Lower leg skin (tissue), 4 donors: ENCODE results near the gene GEMIN7. TPM values are rescaled to one million over a fixed set of nuclear protein-coding genes. Genes with fewer than 3 reads are reported as not detected.

Experiments
- DNase-seq, 2 donors: peaks; one replicate each; pipeline ENCODE4 v3.0.0-alpha.2; 2019; ENCODE audit warnings: low spot score in 2 of 2
- H3K4me3 ChIP-seq: fragments of 200-600 bp; sonication (generic); 2 replicates; pipeline ENCODE4 v1.5.1; 2017; ENCODE audit warnings: mild to moderate bottlenecking, low read depth; ENCODE audit not compliant: poor library complexity, severe bottlenecking
- CTCF ChIP-seq, 3 donors: fragments of 450-650 bp; IDR thresholded peaks; one replicate each; pipeline ENCODE4 v1.5.1; 2016; ENCODE audit warnings: antibody characterized with exemption in 3 of 3, mild to moderate bottlenecking in 3 of 3, moderate library complexity in 2 of 3
- POLR2A ChIP-seq, 2 donors: fragments of 450-650 bp; IDR thresholded peaks; one replicate each; pipeline ENCODE4 v1.6.1; 2016 to 2017; ENCODE audit warnings: antibody characterized with exemption in 2 of 2, mild to moderate bottlenecking in 1 of 2, moderate library complexity in 1 of 2
- WGBS, 2 donors: methylation state at CpG; one replicate each; pipeline ENCODE4 v1.1.5; 2018; 5-methylcytosine and 5-hydroxymethylcytosine counted together
- intact Hi-C: fragments of 100-400 bp; cut with DNase I; formaldehyde crosslinking; loops from one replicate; pipeline ENCODE4 v1.15.0; 2023; ENCODE audit warnings: low total_unique reads
- total RNA-seq, 4 donors: library from RNA; depleted of rRNA; stranded (reverse); fragments of >200 nt; gene quantifications; one replicate each; pipeline ENCODE4 v1.1.0, GENCODE V29; 2016

The GEMIN7 gene
- total RNA-seq, 4 donors from 2014 or later = 11.8 to 24.9 (median 21.5) TPM

GRCh38 chr19:45071545-45071938 is 7.5 kb upstream of the GEMIN7 start:
- intact Hi-C loops = no loop called here
- no peak overlapping the region for H3K4me3 ChIP-seq
- 62 to 67% methylated on average over 22 to 25 of the region's 25 CpGs for WGBS, 2 donors
- no peak for DNase-seq
- TF ChIP-seq CTCF (IDR thresholded peaks at IDR 0.05) (no peak), POLR2A (IDR thresholded peaks at IDR 0.05) (no peak)

- intact Hi-C loops = no loop called here
- WGBS, 2 donors = 78 to 80% methylated on average over 26 to 33 of the region's 34 CpGs
- no peak for DNase-seq
- no peak overlapping the region for H3K4me3 ChIP-seq
- TF ChIP-seq CTCF (IDR thresholded peaks at IDR 0.05) = no peak
- no peak for TF ChIP-seq POLR2A (IDR thresholded peaks at IDR 0.05)
These were observed 6.9 kb upstream of the GEMIN7 start for GRCh38 chr19:45071969-45072790.

GRCh38 chr19:45074744-45075300 is 4.2 kb upstream of the GEMIN7 start:
- DNase-seq = no peak
- TF ChIP-seq CTCF (IDR thresholded peaks at IDR 0.05) = no peak
- TF ChIP-seq POLR2A (IDR thresholded peaks at IDR 0.05) = no peak
- H3K4me3 ChIP-seq = no peak overlapping the region
- intact Hi-C loops = no loop called here
- WGBS, 2 donors = 58 to 63% methylated on average over 10 to 11 of the region's 11 CpGs

GRCh38 chr19:45075301-45076028 is 3.6 kb upstream of the GEMIN7 start:
- WGBS, 2 donors = 10 to 15% methylated on average over 18 to 24 of the region's 26 CpGs
- H3K4me3 ChIP-seq = peak overlapping the region; percentile 34
- no peak for TF ChIP-seq POLR2A (IDR thresholded peaks at IDR 0.05)
- no peak for TF ChIP-seq CTCF (IDR thresholded peaks at IDR 0.05)
- intact Hi-C loops = no loop called here
- DNase-seq = peak; percentile 68 to 94

GRCh38 chr19:45076029-45076850 is 2.8 kb upstream of the GEMIN7 start, which contains the start of gene ZNF296:
Gene ZNF296, minus strand, starts transcription at chr19:45076478. Its CDS starts 105 bp downstream, at chr19:45076373.
- DNase-seq = peak; percentile 74 to 95
- TF ChIP-seq POLR2A (IDR thresholded peaks at IDR 0.05) = no peak
- TF ChIP-seq CTCF (IDR thresholded peaks at IDR 0.05) = no peak
- intact Hi-C loops = no loop called here
- H3K4me3 ChIP-seq = peak within 1 kb of the TSS; percentile 34
- WGBS, 2 donors = 2 to 4% methylated on average over 33 to 35 of the region's 81 CpGs
